GM10266 (cell line): ENCODE data around the gene ALX4.

ENCODE experiments used
- DNase-seq: peaks from one replicate; pipeline ENCODE4 v3.0.0; 2012; ENCODE audit errors: extremely low spot score
- CTCF ChIP-seq: IDR thresholded peaks from 2 replicates; pipeline ENCODE4 v1.5.1; 2012; ENCODE audit warnings: mild to moderate bottlenecking, low read depth; ENCODE audit not compliant: control insufficient read depth, insufficient read depth; ENCODE audit errors: missing control alignments

The ALX4 gene

DNA sequence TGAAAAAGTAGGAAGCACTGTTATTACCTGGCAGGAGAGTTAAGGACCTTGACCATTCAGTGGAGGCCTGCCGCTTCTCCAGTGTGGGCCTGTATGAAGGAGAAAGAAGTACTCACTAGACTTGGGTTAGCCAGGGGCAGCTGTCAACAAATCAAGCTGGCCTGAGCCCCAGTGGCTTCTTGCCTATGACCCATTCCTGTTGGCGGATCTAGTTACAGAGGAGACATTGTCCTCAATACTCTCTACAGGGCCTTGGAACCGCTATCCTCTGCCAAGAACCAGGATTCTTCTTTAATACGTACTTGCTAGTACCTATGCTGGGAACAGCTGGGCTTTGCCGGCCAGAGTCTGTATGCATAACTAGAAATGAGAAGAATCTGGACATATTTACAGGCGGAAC is 68.1 kb downstream of the ALX4 start:
- DNase-seq, result no peak
- no peak for TF ChIP-seq CTCF

DNA sequence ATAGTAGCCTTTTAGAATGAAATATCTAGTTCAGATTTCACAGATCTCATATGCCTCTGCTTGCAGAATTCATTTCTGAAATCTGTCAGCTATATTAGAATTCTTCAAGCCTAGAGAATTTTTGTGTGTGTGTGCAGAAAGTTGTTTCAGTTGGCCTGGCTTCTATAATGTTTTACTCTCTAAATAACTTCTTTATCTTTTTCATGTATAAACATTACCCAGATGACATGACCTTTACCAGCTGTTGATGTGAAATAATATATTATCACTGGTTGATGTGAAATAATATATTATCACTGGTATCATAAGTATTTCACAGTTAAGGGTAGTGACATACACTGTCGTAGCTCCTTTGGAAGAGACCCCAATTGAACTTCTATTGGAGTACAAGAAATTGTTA is 72.8 kb downstream of the ALX4 start:
- no peak for DNase-seq
- no peak for TF ChIP-seq CTCF

- no peak for TF ChIP-seq CTCF
- no peak for DNase-seq
Measured at GRCh38 chr11:44236296-44236695, 73.6 kb downstream of the ALX4 start.

DNA sequence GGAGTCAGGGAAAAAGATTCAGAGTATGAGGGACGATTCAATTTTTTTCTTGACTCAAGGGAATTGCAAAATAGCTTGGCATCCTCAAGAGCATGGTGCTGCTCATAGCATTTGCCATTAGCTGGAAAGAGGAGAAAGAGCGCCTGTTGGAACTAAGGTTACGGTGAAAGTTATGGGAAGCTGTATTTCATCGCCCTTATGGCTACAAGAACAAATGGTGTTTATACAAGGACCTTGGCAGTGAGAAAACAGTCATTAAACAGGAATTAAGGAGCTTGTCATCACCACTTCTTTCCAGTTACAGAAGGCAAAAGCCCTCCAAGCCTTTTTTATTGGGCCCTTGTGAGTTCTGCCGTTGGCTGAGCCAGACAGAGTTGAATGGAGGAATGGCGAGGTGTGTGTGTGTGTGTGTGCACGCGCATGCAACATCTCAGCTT is 74.2 kb downstream of the ALX4 start:
- DNase-seq, result no peak
- TF ChIP-seq CTCF, result no peak

DNA sequence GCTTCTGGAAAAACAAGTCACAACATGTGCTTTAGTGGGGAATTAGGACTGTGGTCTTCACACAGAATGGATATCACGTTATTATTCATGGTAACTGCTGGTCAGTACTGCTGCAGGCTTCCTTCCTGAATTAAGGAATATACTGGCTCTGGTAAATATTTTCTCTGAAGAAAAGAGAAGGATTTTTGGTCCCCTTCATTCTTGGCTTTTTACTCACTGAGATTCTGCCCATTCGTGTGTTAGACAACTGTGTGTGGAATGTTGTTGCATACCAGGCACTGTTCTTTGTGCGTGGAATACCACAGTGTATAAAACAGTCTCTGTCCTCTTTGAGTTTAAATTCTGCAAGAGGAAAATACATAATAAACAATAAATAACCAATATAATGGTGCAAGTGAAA is 80.3 kb downstream of the ALX4 start:
- no peak for DNase-seq
- TF ChIP-seq CTCF, result no peak

- no peak for DNase-seq
- no peak for TF ChIP-seq CTCF
Measured at GRCh38 chr11:44229098-44229497, 80.8 kb downstream of the ALX4 start.

- no peak for TF ChIP-seq CTCF
- no peak for DNase-seq
Measured at GRCh38 chr11:44228379-44228778, 81.6 kb downstream of the ALX4 start.
